22Rv1 (cell line): ENCODE measurements around the gene SEMA5A.

Experiments used
- ZFX ChIP-seq: fragments of 450-650 bp; IDR thresholded peaks from 2 replicates; pipeline ENCODE4 v1.6.1; 2017; ENCODE audit warnings: antibody characterized with exemption, borderline replicate concordance
- TF ChIP-seq, protein P1 (sequence below): fragments of 450-650 bp; IDR thresholded peaks from 2 replicates; pipeline ENCODE4 v1.5.1; 2017; ENCODE audit warnings: mild to moderate bottlenecking

DNA sequence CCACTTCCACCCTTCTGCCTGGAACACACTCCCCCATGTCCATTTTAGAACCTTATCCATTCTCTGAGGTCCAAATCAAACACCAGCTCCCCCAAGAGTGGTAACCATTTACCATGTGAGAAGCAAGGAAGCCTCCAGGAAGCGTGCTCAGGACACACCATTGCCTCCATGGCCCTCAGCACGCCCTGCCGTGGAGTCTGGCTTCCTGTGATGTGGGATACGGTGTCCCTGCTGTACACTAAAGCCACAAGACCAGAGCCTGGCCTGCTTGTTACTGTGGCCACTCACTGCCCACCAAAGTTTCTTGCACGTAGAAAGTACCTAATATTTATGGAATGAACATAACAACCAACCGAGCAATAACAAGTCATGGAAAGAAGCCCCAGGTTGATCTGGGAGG, 151.7 kb downstream of the SEMA5A start:
- TF ChIP-seq ZFX = no peak
- TF ChIP-seq, protein P1, sequence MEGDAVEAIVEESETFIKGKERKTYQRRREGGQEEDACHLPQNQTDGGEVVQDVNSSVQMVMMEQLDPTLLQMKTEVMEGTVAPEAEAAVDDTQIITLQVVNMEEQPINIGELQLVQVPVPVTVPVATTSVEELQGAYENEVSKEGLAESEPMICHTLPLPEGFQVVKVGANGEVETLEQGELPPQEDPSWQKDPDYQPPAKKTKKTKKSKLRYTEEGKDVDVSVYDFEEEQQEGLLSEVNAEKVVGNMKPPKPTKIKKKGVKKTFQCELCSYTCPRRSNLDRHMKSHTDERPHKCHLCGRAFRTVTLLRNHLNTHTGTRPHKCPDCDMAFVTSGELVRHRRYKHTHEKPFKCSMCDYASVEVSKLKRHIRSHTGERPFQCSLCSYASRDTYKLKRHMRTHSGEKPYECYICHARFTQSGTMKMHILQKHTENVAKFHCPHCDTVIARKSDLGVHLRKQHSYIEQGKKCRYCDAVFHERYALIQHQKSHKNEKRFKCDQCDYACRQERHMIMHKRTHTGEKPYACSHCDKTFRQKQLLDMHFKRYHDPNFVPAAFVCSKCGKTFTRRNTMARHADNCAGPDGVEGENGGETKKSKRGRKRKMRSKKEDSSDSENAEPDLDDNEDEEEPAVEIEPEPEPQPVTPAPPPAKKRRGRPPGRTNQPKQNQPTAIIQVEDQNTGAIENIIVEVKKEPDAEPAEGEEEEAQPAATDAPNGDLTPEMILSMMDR = no peak
